ENCODE results near the gene CERCAM. TPM values are rescaled to one million over a fixed set of nuclear protein-coding genes. Genes with fewer than 3 reads are reported as not detected.

The CERCAM gene
- total and polyA plus RNA-seq, 4 donors: 1.1 to 2.9 (median 1.8) TPM

DNA sequence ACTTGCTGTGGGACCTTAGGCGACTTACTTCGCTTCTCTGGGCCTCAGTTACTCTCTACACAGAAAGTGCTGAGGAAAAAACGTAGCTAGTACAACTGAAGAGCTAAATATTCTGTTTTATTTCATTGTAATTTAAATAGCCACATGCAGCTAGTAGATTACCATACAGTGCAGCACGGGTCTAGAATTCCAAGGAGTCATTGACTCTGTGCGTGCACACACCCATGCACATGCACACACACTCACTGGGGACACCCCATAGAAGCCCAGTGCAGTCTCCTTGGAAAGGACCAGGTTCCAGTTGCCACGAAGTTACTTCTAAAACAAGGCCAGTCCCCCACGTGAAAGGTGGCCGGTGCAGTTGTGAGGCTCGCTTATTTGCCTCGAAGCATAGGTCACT, 32.5 kb upstream of the CERCAM start:
- Histone ChIP-seq H3K4me3 (ENCODE audit: low read depth in 1 of 3, low read length in 3 of 3) (no peak overlapping the region), H3K36me3 (ENCODE audit: control insufficient read depth in 4 of 4, insufficient read depth in 3 of 4, low read depth in 1 of 4, low read length in 3 of 4) (peaks cover 12 to 59% (median 29%) of the 10 kb centered on the region in 4 donors), H3K4me1 (ENCODE audit: control insufficient read depth in 4 of 4, insufficient read depth in 4 of 4, low read length in 3 of 4) (no peaks in the 10 kb centered on the region), H3K9ac (ENCODE audit: low read depth in 1 of 2, low read length in 2 of 2) (no peak overlapping the region), H3K27ac (ENCODE audit: low read depth in 1 of 2, low read length in 2 of 2) (no peak overlapping the region), H3K9me3 (ENCODE audit: control insufficient read depth in 4 of 4, low read length in 3 of 4) (no peaks in the 10 kb centered on the region), H3K27me3 (ENCODE audit: control insufficient read depth in 4 of 4, insufficient read depth in 4 of 4, low read length in 3 of 4) (no peaks in the 10 kb centered on the region)
- DNase-seq (ENCODE audit: low spot score): no peak
- TF ChIP-seq RAD21 (IDR thresholded peaks at IDR 0.05) (no peak), NR2F2 (IDR thresholded peaks at IDR 0.05) (no peak), HNF4A (conservative IDR thresholded peaks at IDR 0.05) (no peak), TAF1 (conservative IDR thresholded peaks at IDR 0.05) (no peak), HNF4G (IDR thresholded peaks at IDR 0.05) (no peak), SP1 (IDR thresholded peaks at IDR 0.05) (no peak), EGR1 (IDR thresholded peaks at IDR 0.05; ENCODE audit: low read depth in 2 of 2) (no peak), FOXA2 (IDR thresholded peaks at IDR 0.05) (no peak), JUND (IDR thresholded peaks at IDR 0.05) (no peak), GABPA (IDR thresholded peaks at IDR 0.05 in 1 of 2, conservative IDR thresholded peaks at IDR 0.05 in 1 of 2) (no peak)
- TF ChIP-seq, protein P1, sequence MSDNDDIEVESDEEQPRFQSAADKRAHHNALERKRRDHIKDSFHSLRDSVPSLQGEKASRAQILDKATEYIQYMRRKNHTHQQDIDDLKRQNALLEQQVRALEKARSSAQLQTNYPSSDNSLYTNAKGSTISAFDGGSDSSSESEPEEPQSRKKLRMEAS (IDR thresholded peaks at IDR 0.05): no peak
- TF ChIP-seq, protein P2, sequence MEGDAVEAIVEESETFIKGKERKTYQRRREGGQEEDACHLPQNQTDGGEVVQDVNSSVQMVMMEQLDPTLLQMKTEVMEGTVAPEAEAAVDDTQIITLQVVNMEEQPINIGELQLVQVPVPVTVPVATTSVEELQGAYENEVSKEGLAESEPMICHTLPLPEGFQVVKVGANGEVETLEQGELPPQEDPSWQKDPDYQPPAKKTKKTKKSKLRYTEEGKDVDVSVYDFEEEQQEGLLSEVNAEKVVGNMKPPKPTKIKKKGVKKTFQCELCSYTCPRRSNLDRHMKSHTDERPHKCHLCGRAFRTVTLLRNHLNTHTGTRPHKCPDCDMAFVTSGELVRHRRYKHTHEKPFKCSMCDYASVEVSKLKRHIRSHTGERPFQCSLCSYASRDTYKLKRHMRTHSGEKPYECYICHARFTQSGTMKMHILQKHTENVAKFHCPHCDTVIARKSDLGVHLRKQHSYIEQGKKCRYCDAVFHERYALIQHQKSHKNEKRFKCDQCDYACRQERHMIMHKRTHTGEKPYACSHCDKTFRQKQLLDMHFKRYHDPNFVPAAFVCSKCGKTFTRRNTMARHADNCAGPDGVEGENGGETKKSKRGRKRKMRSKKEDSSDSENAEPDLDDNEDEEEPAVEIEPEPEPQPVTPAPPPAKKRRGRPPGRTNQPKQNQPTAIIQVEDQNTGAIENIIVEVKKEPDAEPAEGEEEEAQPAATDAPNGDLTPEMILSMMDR (IDR thresholded peaks at IDR 0.05; ENCODE audit: low read depth, low read length, missing input control): no peak
- TF ChIP-seq, protein P3, sequence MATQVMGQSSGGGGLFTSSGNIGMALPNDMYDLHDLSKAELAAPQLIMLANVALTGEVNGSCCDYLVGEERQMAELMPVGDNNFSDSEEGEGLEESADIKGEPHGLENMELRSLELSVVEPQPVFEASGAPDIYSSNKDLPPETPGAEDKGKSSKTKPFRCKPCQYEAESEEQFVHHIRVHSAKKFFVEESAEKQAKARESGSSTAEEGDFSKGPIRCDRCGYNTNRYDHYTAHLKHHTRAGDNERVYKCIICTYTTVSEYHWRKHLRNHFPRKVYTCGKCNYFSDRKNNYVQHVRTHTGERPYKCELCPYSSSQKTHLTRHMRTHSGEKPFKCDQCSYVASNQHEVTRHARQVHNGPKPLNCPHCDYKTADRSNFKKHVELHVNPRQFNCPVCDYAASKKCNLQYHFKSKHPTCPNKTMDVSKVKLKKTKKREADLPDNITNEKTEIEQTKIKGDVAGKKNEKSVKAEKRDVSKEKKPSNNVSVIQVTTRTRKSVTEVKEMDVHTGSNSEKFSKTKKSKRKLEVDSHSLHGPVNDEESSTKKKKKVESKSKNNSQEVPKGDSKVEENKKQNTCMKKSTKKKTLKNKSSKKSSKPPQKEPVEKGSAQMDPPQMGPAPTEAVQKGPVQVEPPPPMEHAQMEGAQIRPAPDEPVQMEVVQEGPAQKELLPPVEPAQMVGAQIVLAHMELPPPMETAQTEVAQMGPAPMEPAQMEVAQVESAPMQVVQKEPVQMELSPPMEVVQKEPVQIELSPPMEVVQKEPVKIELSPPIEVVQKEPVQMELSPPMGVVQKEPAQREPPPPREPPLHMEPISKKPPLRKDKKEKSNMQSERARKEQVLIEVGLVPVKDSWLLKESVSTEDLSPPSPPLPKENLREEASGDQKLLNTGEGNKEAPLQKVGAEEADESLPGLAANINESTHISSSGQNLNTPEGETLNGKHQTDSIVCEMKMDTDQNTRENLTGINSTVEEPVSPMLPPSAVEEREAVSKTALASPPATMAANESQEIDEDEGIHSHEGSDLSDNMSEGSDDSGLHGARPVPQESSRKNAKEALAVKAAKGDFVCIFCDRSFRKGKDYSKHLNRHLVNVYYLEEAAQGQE (IDR thresholded peaks at IDR 0.05): no peak
- TF ChIP-seq, protein P4, sequence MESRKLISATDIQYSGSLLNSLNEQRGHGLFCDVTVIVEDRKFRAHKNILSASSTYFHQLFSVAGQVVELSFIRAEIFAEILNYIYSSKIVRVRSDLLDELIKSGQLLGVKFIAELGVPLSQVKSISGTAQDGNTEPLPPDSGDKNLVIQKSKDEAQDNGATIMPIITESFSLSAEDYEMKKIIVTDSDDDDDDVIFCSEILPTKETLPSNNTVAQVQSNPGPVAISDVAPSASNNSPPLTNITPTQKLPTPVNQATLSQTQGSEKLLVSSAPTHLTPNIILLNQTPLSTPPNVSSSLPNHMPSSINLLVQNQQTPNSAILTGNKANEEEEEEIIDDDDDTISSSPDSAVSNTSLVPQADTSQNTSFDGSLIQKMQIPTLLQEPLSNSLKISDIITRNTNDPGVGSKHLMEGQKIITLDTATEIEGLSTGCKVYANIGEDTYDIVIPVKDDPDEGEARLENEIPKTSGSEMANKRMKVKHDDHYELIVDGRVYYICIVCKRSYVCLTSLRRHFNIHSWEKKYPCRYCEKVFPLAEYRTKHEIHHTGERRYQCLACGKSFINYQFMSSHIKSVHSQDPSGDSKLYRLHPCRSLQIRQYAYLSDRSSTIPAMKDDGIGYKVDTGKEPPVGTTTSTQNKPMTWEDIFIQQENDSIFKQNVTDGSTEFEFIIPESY (IDR thresholded peaks at IDR 0.05): no peak
- TF ChIP-seq, protein P5, sequence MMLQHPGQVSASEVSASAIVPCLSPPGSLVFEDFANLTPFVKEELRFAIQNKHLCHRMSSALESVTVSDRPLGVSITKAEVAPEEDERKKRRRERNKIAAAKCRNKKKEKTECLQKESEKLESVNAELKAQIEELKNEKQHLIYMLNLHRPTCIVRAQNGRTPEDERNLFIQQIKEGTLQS (IDR thresholded peaks at IDR 0.05): no peak
- 94% methylated on average over 10 of the region's 10 CpGs for WGBS

Measured in liver (tissue), 9 donors.